Activated gamma-delta T cell (primary cell): ENCODE results near the gene AQP5.

Source experiments
- DNase-seq: peaks from one replicate; lab custom pipeline; 2025; lab: John Stamatoyannopoulos, UW

Gene AQP5

DNA sequence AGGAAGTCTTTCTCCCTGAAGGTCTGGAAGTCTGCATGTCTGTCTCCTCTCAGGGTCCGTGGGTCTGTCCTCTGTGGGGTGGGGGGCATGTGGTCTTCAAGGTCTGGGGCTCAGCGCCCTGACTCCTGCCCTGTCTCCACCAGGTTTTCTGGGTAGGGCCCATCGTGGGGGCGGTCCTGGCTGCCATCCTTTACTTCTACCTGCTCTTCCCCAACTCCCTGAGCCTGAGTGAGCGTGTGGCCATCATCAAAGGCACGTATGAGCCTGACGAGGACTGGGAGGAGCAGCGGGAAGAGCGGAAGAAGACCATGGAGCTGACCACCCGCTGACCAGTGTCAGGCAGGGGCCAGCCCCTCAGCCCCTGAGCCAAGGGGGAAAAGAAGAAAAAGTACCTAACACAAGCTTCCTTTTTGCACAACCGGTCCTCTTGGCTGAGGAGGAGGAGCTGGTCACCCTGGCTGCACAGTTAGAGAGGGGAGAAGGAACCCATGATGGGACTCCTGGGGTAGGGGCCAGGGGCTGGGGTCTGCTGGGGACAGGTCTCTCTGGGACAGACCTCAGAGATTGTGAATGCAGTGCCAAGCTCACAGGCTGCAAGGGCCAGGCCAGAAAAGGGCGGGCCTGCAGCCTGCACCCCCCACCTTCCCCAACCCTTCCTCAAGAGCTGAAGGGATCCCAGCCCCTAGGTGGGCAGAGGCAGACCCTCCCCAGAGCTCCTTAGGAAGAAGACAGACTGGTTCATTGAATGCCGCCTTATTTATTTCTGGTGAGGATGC, 3.4 kb downstream of the AQP5 start:
- no peak for DNase-seq

DNA sequence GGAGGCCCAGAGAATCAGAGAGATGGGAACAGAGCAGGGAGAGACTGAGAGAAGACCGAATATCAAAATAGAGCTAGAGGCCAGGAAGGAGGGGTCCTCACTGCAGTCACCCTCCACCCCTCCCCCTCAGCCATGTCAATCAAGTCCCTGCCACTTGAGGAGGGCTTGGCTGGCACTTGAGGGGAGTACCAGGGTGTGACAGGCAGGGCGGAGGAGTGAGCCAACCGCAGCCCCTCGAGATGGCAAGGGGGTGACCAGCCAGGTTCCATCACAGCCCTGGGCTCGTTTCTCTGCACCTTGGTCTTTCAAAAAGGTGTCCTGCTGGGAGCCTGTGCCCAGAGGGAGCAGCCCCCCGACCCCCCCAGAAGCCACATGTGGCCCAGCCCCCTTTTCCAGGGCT, 4.2 kb downstream of the AQP5 start:
- DNase-seq = no peak

- no peak for DNase-seq
These were observed 4.9 kb downstream of the AQP5 start for GRCh38 chr12:49966511-49967041.

DNA sequence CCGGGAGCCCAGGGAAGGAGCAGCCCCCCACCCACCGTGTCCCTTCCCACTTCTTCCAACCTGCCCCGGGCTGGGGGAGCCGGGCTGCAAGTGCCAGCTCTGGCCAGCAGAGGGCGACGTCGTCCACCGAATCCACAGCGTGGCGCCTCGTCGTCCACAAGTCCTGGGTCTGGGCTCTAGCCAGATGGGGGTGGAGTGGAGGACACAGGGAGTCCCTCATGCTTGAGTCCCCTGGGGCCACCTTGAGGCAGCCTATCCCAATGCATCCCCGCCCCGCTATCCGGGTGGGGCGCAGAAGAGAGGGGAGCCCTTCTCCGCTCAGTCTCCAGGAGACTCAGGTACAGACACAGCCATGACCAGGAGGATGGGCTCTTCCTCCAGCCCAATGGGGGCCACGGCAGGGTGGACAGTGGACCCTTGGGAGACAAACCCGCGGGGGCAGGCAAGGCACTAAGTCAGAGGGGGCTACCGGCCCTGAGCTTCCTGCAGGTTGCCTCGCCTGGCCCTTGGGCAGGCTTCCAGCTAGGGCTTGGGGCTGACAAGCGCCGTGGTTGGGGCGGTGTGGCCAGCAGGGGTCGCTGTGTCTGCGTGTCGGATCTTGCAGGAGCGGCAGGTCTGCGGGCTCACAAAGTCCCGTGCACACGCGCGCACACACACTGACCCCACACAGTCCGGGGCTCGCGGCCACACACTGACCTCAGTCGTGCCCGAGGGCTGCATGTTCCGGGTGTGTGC, 5.5 kb downstream of the AQP5 start:
- peak; percentile 76 for DNase-seq

- DNase-seq = no peak
These were observed 6.1 kb downstream of the AQP5 start for GRCh38 chr12:49967777-49968250.

DNA sequence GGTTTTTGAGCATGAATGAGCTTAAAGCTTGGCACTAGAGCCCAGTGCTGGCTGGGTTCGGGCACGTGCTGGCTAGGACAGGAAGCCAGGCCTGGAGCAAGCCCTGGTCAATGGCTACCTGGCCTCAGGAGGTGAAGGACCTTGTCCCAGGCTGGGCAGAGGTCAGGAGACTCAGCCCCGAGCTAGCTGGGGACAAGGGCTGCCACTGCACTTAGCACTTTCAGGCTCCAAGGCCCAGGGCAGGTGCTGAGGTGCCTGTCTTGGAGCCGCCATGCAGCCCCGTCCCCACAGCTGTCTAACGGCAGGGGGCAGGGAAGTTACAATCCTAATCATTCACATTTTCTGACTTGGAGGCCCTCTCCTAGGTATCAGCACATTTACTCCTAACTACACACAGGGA, 6.8 kb downstream of the AQP5 start:
- no peak for DNase-seq

- no peak for DNase-seq
These were observed 7.4 kb downstream of the AQP5 start for GRCh38 chr12:49969027-49969426.

- no peak for DNase-seq
These were observed 8.2 kb downstream of the AQP5 start for GRCh38 chr12:49969651-49970429.

DNA sequence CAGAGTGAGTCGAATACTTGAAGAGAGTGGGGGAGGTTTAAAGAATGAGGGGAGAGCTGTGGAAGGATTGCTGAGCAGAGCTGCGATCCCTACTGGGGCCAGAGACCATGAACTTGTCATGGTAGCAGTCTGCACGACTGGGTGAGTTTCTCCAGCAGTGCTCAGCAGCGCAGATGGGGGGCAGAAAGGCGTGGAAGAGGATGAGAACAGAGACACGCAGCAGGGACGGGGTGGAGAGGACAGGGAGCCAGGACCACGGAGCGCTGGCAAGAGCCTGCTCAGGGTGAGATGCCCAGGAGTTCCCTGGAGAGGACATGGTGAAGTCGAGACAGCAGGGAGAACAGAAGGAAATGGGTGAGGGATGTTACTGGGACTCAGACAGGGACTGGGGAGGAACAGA, 9.0 kb downstream of the AQP5 start:
- no peak for DNase-seq

- DNase-seq = no peak
These were observed 9.5 kb downstream of the AQP5 start for GRCh38 chr12:49971141-49971540.

- DNase-seq = no peak
These were observed 10.5 kb downstream of the AQP5 start for GRCh38 chr12:49972129-49972528.

DNA sequence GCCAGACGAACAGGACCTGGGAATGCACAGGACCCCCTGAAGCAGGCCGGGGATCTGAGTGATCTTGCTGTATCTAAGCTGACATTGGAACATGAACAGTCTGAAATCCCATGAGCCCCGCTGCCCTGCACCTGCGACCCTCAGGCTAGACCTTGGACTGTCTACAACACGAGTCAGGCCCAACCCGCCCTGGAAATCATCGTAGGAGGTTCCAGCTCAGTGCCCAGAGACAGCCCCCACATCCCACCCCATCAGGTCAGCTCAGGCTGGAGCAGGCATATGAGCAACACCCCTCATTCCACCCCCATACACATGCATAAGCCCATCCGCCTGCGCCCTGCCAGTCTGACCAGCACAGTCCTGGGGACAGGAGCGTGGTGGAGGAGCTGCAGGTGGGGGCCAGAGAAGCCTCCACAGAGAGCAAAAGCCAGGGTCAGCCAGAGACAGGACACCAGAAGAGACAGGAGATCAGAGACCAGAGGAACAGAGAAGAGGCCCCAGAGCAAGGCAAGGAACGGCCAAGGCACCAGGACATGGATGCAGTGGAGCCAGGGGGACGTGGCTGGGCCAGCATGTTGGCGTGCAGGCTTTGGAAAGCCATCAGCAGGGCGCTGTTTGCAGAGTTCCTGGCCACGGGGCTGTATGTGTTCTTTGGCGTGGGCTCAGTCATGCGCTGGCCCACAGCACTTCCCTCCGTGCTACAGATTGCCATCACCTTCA, 11.1 kb downstream of the AQP5 start, which contains the start of gene AQP6:
AQP6 (plus strand) TSS at position 307 of the 720 bp plus-strand sequence; CDS start at position 534, 227 bp downstream.
- DNase-seq = no peak

GRCh38 chr12:49973361-49973830, 11.7 kb downstream of the AQP5 start:
- no peak for DNase-seq

DNA sequence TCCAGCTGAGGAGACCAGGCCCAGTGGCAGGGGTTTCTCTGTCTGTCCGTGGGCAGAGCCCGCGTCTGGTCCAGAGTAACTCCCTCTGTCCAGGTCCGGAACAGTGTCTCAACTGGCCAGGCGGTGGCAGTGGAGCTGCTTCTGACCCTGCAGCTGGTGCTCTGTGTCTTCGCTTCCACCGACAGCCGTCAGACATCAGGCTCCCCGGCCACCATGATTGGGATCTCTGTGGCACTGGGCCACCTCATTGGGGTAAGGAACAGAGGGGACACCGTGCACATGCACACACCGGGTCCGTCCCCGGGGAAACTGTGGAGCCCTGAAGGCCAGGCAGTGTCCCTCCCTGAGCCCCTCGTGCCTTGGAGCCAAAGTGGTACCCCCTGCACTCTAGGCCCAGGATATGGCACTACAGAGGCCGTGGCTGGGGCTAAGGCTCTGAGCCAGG, 12.6 kb downstream of the AQP5 start:
- DNase-seq = no peak

DNA sequence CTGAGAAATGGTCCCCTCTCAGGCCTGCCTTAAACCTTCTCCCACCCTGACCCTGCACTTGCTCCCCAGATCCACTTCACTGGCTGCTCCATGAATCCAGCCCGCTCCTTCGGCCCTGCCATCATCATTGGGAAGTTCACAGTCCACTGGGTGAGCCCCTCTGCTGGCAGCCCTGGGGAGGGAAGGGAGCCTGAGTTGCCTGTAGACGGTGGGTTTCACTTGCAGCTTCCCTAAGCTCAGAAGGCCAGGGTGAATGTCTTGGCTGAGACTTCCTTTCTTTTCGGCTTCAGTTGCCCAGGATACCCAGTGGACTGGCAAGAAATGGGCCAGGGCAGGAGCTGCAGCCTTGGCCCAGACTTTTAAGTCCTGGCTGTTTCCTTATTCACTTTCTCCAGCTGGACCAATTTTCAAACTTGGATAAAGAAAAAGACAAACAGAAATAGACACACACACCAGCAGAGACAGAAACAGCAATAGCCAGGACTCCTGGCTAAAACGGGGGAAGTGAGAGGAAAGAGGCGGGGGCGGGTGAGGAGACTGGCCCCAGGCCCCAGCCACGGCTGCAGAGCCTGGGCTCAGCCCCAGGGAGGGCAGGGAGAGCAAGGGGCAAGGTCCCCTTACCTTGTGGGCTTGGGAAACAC, 13.1 kb downstream of the AQP5 start:
- DNase-seq = no peak

- DNase-seq = no peak
These were observed 13.7 kb downstream of the AQP5 start for GRCh38 chr12:49975318-49975761.

DNA sequence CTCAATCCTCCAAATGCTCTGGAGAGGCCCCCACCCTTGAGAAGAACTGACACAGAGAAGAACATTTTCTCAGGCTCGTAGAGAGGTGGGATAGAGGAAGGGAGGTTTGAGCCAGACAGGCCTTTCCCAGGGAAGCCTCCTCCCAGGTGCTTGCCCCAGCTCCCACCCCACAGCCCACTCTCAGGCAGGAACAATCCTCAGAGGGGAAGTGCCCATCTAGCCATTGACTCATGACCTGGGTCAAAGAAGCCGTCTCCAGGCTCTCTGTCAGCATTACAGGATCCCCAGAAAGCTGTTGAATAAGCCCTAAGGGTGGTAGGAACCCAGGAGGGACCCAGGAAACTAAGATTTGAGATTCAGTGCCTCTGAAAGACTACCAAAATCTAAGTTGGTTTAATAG, 14.9 kb downstream of the AQP5 start:
- DNase-seq = no peak

DNA sequence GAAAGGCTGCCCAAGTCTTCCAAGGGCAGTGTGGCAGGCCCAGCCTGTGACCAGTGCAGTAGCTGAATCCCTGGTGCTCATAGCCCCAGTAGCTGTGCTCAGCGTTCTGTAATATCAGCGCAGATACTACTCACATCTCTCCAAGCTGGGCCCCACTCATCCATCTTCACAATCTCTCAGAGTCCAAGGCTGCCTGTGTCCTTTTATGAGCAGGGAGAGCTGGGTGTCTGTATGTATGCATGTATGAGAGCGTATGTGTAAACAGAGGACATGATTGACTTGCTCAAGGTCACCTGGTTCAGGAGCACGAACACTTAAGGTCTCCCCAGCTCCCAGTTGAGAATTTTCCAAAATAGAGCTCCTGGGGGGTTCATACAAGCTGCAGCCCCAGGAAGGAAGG, 16.5 kb downstream of the AQP5 start:
- no peak for DNase-seq

DNA sequence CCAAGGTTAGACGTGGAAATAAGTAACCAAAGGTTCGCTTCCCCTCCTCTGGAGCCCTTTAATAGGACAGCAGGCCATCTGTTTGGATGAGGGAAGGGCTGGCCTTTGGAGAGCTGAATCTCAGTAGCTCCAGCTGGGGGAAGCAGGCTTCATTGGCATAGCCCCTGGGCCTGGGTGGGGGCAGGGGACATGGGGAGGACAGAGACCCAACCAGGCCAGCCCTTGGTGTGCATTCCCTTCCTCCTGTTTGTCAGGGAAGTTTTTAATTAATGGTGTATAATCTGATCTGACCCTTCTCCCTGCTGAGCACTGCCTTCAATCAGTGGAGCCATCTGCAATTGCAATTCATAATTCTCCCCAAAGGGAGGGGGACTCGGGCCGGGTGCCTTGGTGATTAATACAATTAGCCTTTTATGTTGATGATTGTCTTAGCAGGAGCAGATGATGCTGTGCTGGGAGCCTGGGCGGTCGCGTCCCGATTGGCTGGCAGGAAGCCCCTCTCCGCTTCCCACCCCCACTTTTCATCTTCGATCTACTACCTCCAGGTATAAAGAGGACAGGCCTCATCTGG, 17.4 kb downstream of the AQP5 start:
- DNase-seq = no peak

DNA sequence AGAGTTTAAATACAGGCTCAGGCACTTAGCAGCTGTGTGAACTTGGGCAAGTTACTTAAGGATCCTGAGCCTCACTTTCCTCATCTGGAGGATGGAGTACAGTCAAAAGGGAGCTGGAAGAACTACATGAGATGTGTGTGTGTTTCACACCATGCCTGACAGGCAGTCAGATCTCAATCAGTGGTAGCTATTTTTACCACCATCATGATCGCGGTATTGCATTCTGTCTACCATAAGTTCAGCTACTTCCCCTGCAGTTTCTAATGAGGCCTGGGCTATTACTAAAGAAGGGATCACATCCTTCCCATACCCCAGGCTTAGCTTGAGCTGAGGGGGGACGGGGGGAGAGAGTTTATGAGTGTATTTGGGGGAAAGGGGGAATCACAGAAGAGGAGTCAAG, 18.1 kb downstream of the AQP5 start:
- no peak for DNase-seq
